ENCODE results near the gene KCNJ9.

Gene KCNJ9

GRCh38 chr1:160114085-160114484, 32.7 kb downstream of the KCNJ9 start:
- no peak for TF ChIP-seq CTCF (IDR thresholded peaks at IDR 0.05; ENCODE audit: borderline replicate concordance, insufficient read depth, low read depth, low read length)
- H3K4me3 ChIP-seq (ENCODE audit: low read depth, low read length): no peak overlapping the region

GRCh38 chr1:160115545-160116282, 34.4 kb downstream of the KCNJ9 start, which contains the start of gene ATP1A2:
ATP1A2 (plus strand) TSS chr1:160115759; CDS start chr1:160115862, 103 bp downstream.
- TF ChIP-seq CTCF (IDR thresholded peaks at IDR 0.05; ENCODE audit: borderline replicate concordance, insufficient read depth, low read depth, low read length): no peak
- H3K4me3 ChIP-seq (ENCODE audit: low read depth, low read length): no peak within 1 kb of the TSS

- no peak for TF ChIP-seq CTCF (IDR thresholded peaks at IDR 0.05; ENCODE audit: borderline replicate concordance, insufficient read depth, low read depth, low read length)
- H3K4me3 ChIP-seq (ENCODE audit: low read depth, low read length): no peak overlapping the region
These were observed 35.2 kb downstream of the KCNJ9 start for GRCh38 chr1:160116283-160117147.

- no peak overlapping the region for H3K4me3 ChIP-seq (ENCODE audit: low read depth, low read length)
- TF ChIP-seq CTCF (IDR thresholded peaks at IDR 0.05; ENCODE audit: borderline replicate concordance, insufficient read depth, low read depth, low read length): no peak
These were observed 36.0 kb downstream of the KCNJ9 start for GRCh38 chr1:160117300-160117699.

- no peak overlapping the region for H3K4me3 ChIP-seq (ENCODE audit: low read depth, low read length)
These were observed 36.4 kb downstream of the KCNJ9 start for GRCh38 chr1:160117709-160118183.

GRCh38 chr1:160118928-160119327, 37.6 kb downstream of the KCNJ9 start:
- no peak overlapping the region for H3K4me3 ChIP-seq (ENCODE audit: low read depth, low read length)
- TF ChIP-seq CTCF (IDR thresholded peaks at IDR 0.05; ENCODE audit: borderline replicate concordance, insufficient read depth, low read depth, low read length): no peak

More at GRCh38 chr1:160117709-160118183, 36.4 kb downstream of the KCNJ9 start:
- no peak for TF ChIP-seq CTCF (IDR thresholded peaks at IDR 0.05; ENCODE audit: borderline replicate concordance, insufficient read depth, low read depth, low read length)
